H1 (cell line): ENCODE results near the gene AFF1. TPM values are rescaled to one million over a fixed set of nuclear protein-coding genes. Genes with fewer than 3 reads are reported as not detected.

Experiments
- EZH2 ChIP-seq: fragments of 200-600 bp; sonication (generic); IDR thresholded peaks from 2 replicates; pipeline ENCODE4 v1.7.1; 2012; ENCODE audit warnings: low read depth, mild to moderate bottlenecking, moderate library complexity, low read length, inconsistent platforms; ENCODE audit not compliant: severe bottlenecking
- HDAC2 ChIP-seq, 2 experiments: fragments of 300-600 bp in 1 of 2; sonication (generic) in 1 of 2; IDR thresholded peaks; 2 replicates each; pipeline ENCODE4 v1.6.1; 2011 to 2012; ENCODE audit warnings: low read depth in 2 of 2, low read length in 2 of 2, mild to moderate bottlenecking in 2 of 2, moderate library complexity in 2 of 2, borderline replicate concordance in 1 of 2, inconsistent platforms in 1 of 2
- polyA plus RNA-seq, 7 experiments: library from polyadenylated mRNA; depleted of rRNA in 3 of 7; stranded (reverse) in 5 of 7; unstranded in 2 of 7; fragments of >200 nt in 5 of 7; fragments of 200-250 nt in 2 of 7; gene quantifications; 1 replicate in 5 of 7; 2 replicates in 1 of 7; 4 replicates in 1 of 7; pipeline versions ENCODE4 v1.2.1 to v1.2.3, GENCODE V29; 2011 to 2013; ENCODE audit warnings: missing spikeins in 2 of 7, mixed read lengths in 2 of 7
- total RNA-seq: library from RNA; stranded (reverse); fragmentation: NEBNext Ultra II Directional; extraction: Animal tissue kit (Norgen Biotek cat#: 25700); gene quantifications from 2 replicates; pipeline ENCODE4 v1.2.1, GENCODE V29; 2021
- TF ChIP-seq, protein P1 (sequence below): fragments of 300-600 bp; sonication (generic); IDR thresholded peaks from 2 replicates; pipeline ENCODE4 v1.7.1; 2012; ENCODE audit warnings: low read length, moderate library complexity, mild to moderate bottlenecking, inconsistent platforms; ENCODE audit not compliant: insufficient replicate concordance

The AFF1 gene
- total and polyA plus RNA-seq, 2 of the 8 experiments (the other 6 are each of a cell fraction or from before 2014, with no cell fraction given), result 14.8 to 85.5 TPM

DNA sequence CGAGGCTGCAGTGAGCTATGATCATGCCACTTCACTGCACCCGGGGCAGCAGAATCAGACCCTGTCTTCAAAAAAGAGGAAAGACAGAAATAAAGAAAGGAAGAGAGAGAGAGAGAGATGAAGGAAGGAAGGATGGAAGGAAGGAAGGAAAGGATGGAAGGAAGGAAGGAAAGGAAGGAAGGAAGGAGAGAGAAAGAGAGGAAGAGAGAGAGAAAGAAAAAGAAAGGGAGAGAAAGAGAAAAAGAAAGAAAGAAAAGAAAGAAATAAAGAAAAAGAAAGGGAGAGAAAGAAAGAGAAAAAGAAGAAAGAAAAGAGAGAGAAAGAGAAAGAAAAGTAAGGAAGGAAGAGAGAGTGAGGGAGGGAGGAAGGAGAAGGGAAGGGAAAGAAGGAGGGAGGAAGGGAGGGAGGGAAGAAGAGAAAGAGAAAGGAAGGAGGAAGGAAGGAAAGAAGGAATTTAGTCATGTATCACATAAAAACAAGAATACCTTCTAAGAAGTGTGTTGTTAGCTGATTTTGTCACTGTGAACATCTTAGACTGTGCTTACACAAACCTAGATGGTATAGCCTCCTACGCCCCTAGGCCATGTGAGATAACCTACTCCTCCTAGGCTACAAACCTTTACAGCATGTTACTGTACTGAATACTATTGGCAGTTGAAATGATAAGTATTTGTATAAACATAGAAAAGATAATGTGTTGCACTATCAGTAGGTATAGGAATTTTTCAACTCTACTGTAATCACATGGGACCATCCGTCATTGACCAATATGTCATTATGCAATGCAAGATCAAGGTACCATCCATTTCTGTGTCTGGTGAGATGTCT is 17.4 kb upstream of the AFF1 start (continued):
- TF ChIP-seq, protein P1, sequence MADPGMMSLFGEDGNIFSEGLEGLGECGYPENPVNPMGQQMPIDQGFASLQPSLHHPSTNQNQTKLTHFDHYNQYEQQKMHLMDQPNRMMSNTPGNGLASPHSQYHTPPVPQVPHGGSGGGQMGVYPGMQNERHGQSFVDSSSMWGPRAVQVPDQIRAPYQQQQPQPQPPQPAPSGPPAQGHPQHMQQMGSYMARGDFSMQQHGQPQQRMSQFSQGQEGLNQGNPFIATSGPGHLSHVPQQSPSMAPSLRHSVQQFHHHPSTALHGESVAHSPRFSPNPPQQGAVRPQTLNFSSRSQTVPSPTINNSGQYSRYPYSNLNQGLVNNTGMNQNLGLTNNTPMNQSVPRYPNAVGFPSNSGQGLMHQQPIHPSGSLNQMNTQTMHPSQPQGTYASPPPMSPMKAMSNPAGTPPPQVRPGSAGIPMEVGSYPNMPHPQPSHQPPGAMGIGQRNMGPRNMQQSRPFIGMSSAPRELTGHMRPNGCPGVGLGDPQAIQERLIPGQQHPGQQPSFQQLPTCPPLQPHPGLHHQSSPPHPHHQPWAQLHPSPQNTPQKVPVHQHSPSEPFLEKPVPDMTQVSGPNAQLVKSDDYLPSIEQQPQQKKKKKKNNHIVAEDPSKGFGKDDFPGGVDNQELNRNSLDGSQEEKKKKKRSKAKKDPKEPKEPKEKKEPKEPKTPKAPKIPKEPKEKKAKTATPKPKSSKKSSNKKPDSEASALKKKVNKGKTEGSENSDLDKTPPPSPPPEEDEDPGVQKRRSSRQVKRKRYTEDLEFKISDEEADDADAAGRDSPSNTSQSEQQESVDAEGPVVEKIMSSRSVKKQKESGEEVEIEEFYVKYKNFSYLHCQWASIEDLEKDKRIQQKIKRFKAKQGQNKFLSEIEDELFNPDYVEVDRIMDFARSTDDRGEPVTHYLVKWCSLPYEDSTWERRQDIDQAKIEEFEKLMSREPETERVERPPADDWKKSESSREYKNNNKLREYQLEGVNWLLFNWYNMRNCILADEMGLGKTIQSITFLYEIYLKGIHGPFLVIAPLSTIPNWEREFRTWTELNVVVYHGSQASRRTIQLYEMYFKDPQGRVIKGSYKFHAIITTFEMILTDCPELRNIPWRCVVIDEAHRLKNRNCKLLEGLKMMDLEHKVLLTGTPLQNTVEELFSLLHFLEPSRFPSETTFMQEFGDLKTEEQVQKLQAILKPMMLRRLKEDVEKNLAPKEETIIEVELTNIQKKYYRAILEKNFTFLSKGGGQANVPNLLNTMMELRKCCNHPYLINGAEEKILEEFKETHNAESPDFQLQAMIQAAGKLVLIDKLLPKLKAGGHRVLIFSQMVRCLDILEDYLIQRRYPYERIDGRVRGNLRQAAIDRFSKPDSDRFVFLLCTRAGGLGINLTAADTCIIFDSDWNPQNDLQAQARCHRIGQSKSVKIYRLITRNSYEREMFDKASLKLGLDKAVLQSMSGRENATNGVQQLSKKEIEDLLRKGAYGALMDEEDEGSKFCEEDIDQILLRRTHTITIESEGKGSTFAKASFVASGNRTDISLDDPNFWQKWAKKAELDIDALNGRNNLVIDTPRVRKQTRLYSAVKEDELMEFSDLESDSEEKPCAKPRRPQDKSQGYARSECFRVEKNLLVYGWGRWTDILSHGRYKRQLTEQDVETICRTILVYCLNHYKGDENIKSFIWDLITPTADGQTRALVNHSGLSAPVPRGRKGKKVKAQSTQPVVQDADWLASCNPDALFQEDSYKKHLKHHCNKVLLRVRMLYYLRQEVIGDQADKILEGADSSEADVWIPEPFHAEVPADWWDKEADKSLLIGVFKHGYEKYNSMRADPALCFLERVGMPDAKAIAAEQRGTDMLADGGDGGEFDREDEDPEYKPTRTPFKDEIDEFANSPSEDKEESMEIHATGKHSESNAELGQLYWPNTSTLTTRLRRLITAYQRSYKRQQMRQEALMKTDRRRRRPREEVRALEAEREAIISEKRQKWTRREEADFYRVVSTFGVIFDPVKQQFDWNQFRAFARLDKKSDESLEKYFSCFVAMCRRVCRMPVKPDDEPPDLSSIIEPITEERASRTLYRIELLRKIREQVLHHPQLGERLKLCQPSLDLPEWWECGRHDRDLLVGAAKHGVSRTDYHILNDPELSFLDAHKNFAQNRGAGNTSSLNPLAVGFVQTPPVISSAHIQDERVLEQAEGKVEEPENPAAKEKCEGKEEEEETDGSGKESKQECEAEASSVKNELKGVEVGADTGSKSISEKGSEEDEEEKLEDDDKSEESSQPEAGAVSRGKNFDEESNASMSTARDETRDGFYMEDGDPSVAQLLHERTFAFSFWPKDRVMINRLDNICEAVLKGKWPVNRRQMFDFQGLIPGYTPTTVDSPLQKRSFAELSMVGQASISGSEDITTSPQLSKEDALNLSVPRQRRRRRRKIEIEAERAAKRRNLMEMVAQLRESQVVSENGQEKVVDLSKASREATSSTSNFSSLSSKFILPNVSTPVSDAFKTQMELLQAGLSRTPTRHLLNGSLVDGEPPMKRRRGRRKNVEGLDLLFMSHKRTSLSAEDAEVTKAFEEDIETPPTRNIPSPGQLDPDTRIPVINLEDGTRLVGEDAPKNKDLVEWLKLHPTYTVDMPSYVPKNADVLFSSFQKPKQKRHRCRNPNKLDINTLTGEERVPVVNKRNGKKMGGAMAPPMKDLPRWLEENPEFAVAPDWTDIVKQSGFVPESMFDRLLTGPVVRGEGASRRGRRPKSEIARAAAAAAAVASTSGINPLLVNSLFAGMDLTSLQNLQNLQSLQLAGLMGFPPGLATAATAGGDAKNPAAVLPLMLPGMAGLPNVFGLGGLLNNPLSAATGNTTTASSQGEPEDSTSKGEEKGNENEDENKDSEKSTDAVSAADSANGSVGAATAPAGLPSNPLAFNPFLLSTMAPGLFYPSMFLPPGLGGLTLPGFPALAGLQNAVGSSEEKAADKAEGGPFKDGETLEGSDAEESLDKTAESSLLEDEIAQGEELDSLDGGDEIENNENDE, result no peak
- no peak for TF ChIP-seq EZH2
- TF ChIP-seq HDAC2 (IDR thresholded peaks at IDR 0.05; ENCODE audit: borderline replicate concordance in 1 of 2, low read depth in 2 of 2, low read length in 2 of 2), result no peak
